GM12891 (cell line): ENCODE measurements around the gene HSPA8.
"Not testable (repeated sequence)": the region's sequence is repeated elsewhere in the genome, so short reads cannot be mapped to it uniquely, and the experiment has no call there.

Source experiments
- PAX5 ChIP-seq: IDR thresholded peaks from 2 replicates; pipeline ENCODE4 v1.6.1; 2011; ENCODE audit warnings: low read length, moderate library complexity, mild to moderate bottlenecking; ENCODE audit not compliant: insufficient read depth, severe bottlenecking
- POLR2A ChIP-seq: IDR thresholded peaks from 2 replicates; pipeline ENCODE4 v1.6.1; 2011; ENCODE audit warnings: low read depth, low read length, control low read depth
- POLR2AphosphoS5 ChIP-seq: IDR thresholded peaks from 2 replicates; pipeline ENCODE4 v1.6.1; 2011; ENCODE audit warnings: low read depth, low read length, control low read depth
- POU2F2 ChIP-seq: IDR thresholded peaks from 2 replicates; pipeline ENCODE4 v1.6.1; 2011; ENCODE audit warnings: low read depth, mild to moderate bottlenecking, control low read depth, low read length, moderate library complexity
- SPI1 ChIP-seq: IDR thresholded peaks from 2 replicates; pipeline ENCODE4 v1.6.1; 2011; ENCODE audit warnings: low read depth, low read length, control low read depth
- TAF1 ChIP-seq: IDR thresholded peaks from 2 replicates; pipeline ENCODE4 v1.6.1; 2011; ENCODE audit warnings: low read depth, low read length, control low read depth

- TF ChIP-seq POLR2AphosphoS5, TAF1, POLR2A, SPI1, POU2F2, PAX5: not testable (repeated sequence)
Measured at GRCh38 chr11:123090168-123090567, 28.2 kb upstream of the HSPA8 start.
